Activated B cell treated with CpG ODN at 0.5 μM for 24 hours (primary cell): ENCODE results near the gene PADI3. TPM values are rescaled to one million over a fixed set of nuclear protein-coding genes. Genes with fewer than 3 reads are reported as not detected.

ENCODE experiments used
- ATAC-seq: fragments of 200-7000 bp; cut with Tn5 transposase; one replicate; pipeline ENCODE4 v1.10.0; 2021; ENCODE audit warnings: low read depth, mild to moderate bottlenecking, moderate library complexity
- CTCF ChIA-PET: fragments of 350-600 bp; sonication (Branson Sonifier 250); formaldehyde crosslinking; loops from one replicate; lab custom pipeline; 2021; ENCODE audit warnings: antibody characterized with exemption; lab: Charles Lee
- POLR2A ChIA-PET: fragments of 350-600 bp; sonication (Branson Sonifier 250); formaldehyde crosslinking; loops from one replicate; lab custom pipeline; 2021; ENCODE audit warnings: antibody characterized with exemption; lab: Charles Lee
- DNase-seq: peaks from one replicate; pipeline ENCODE4 v3.0.0; 2022
- H3K27ac Mint-ChIP-seq: one replicate; pipeline ENCODE4 v1.8.0; 2020; ENCODE audit warnings: mixed read lengths
- H3K27me3 Mint-ChIP-seq: one replicate; pipeline ENCODE4 v1.8.0; 2021; ENCODE audit warnings: mixed read lengths
- H3K36me3 Mint-ChIP-seq: one replicate; pipeline ENCODE4 v1.8.0; 2021; ENCODE audit warnings: low read depth, mixed read lengths
- H3K4me1 Mint-ChIP-seq: one replicate; pipeline ENCODE4 v1.8.0; 2021; ENCODE audit warnings: mixed read lengths
- H3K4me3 Mint-ChIP-seq: one replicate; pipeline ENCODE4 v1.8.0; 2020; ENCODE audit warnings: mild to moderate bottlenecking, mixed read lengths
- H3K9me3 Mint-ChIP-seq: one replicate; pipeline ENCODE4 v1.8.0; 2020; ENCODE audit warnings: mixed read lengths
- intact Hi-C: fragments of 100-400 bp; cut with micrococcal nuclease; formaldehyde crosslinking; loops from one replicate; pipeline ENCODE4 v1.15.1; 2024
- total RNA-seq: library from RNA; stranded (reverse); gene quantifications from 2 replicates; pipeline ENCODE4 v1.2.3, GENCODE V29; 2022
- TF ChIP-seq, protein P1 (sequence below): fragments of 200-600 bp; IDR thresholded peaks from one replicate; pipeline ENCODE4 v1.8.0; 2022; ENCODE audit warnings: antibody characterized with exemption, mild to moderate bottlenecking

The PADI3 gene
- total RNA-seq, 1 donor from 2014 or later: not detected

DNA sequence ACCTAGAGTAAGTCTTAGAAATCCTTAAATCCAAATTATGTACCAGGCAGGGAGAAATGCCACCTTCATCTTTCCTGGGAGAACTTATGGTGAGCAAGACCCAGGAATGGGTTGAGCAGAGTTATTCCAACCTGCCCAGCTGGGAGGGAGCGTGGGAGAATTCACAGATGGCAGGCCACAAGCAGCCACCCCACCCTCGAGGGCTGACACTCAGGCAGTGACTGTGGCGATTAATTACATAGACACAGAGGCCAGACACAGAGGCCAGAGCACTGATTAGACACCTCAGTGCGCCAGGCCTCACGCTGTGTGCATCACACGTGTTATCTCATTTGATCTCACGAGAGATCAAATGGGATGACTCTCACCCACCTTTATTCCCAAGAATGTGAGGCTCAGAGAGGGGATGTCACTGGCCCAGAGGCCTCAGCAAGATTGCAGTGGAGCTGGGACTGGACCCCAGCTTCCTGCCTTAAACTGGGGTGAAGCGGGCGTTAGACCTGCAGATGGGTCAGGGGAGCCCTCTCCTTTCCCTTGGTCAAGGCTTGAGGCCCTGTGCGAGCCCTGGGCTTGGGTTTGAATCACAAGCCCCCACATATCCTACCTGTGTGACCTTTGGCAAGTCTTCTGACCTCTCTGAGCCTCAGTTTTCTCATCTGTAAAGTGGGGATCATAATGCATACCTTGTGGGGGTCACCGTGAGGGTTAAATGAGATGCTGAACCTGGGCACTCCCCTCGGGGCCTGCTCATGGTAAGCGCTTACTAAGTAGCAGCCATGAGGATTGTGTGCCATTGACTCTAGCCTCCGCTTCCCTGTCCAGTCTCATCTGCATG is 30.3 kb downstream of the PADI3 start:
- ATAC-seq: no peak

DNA sequence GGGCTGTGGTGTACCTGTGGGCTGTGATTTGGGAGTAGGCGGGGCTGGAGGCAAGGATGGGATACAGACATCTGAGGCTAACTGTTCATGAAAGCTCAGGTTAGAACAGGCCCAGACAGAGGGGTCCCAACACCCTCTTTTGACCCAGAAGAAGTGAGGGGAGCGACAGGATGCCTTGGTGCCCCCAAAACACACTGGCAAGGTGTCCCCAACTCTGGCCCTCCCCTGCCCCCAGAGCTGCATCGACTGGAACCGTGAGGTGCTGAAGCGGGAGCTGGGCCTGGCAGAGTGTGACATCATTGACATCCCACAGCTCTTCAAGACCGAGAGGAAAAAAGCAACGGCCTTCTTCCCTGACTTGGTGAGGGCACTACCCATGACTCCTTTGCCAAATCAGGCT is 31.5 kb downstream of the PADI3 start:
- Mint-ChIP-seq H3K36me3 (no peaks in the 10 kb centered on the region), H3K4me1 (peaks cover 5% of the 10 kb centered on the region)

More for the DNA sequence above, 30.3 kb downstream of the PADI3 start:
- DNase-seq: no peak
- Mint-ChIP-seq H3K9me3 (no peaks in the 10 kb centered on the region), H3K4me1 (peaks cover 5% of the 10 kb centered on the region), H3K36me3 (no peaks in the 10 kb centered on the region), H3K4me3 (no peak overlapping the region), H3K27ac (no peak overlapping the region), H3K27me3 (peaks cover 13% of the 10 kb centered on the region)
- intact Hi-C loops: no loop called here
- ChIA-PET CTCF (no interaction called here), POLR2A (no interaction called here)
- TF ChIP-seq, protein P1, sequence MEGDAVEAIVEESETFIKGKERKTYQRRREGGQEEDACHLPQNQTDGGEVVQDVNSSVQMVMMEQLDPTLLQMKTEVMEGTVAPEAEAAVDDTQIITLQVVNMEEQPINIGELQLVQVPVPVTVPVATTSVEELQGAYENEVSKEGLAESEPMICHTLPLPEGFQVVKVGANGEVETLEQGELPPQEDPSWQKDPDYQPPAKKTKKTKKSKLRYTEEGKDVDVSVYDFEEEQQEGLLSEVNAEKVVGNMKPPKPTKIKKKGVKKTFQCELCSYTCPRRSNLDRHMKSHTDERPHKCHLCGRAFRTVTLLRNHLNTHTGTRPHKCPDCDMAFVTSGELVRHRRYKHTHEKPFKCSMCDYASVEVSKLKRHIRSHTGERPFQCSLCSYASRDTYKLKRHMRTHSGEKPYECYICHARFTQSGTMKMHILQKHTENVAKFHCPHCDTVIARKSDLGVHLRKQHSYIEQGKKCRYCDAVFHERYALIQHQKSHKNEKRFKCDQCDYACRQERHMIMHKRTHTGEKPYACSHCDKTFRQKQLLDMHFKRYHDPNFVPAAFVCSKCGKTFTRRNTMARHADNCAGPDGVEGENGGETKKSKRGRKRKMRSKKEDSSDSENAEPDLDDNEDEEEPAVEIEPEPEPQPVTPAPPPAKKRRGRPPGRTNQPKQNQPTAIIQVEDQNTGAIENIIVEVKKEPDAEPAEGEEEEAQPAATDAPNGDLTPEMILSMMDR: no peak

GRCh38 chr1:17280894-17281293 is 32.0 kb downstream of the PADI3 start:
- H3K9me3 Mint-ChIP-seq: no peaks in the 10 kb centered on the region
- H3K4me1 Mint-ChIP-seq: peaks cover 5% of the 10 kb centered on the region
- DNase-seq (no peak), ATAC-seq (no peak)
- no peak overlapping the region for H3K27ac Mint-ChIP-seq
- peaks cover 8% of the 10 kb centered on the region for H3K27me3 Mint-ChIP-seq
- ChIA-PET CTCF (no interaction called here), POLR2A (no interaction called here)
- H3K4me3 Mint-ChIP-seq: no peak overlapping the region
- TF ChIP-seq, protein P1: no peak
- H3K36me3 Mint-ChIP-seq: no peaks in the 10 kb centered on the region
- intact Hi-C loops: no loop called here

More for the DNA sequence above, 31.5 kb downstream of the PADI3 start:
- intact Hi-C loops: no loop called here
- TF ChIP-seq, protein P1: no peak
- DNase-seq: no peak
- ChIA-PET POLR2A (no interaction called here), CTCF (no interaction called here)
- Mint-ChIP-seq H3K4me3 (no peak overlapping the region), H3K27me3 (peaks cover 8% of the 10 kb centered on the region), H3K9me3 (no peaks in the 10 kb centered on the region), H3K27ac (no peak overlapping the region)
- no peak for ATAC-seq

DNA sequence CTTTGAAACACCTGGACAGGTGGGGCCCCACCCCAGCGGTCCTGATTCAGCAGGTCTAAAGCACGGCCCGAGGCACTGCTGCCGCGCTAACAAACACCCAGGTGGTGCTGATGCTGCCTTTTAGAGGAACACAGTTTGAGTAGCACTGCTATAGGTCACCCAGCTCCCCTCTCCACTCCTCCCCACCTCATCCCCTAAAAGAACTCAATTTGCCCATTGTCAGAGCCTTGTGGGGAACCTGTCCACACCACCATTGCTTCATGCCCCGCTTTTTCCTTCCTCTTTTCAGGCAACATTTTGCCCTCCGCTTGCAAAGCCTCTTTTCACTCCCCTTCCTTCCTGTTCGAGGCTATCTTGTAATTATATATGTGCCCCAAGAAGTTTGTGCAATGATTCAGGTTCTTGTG is 32.9 kb downstream of the PADI3 start:
- DNase-seq: no peak
- Mint-ChIP-seq H3K4me3 (no peak overlapping the region), H3K36me3 (no peaks in the 10 kb centered on the region), H3K9me3 (no peaks in the 10 kb centered on the region), H3K4me1 (peaks cover 5% of the 10 kb centered on the region), H3K27ac (no peak overlapping the region), H3K27me3 (peaks cover 8% of the 10 kb centered on the region)
- no peak for ATAC-seq
- POLR2A ChIA-PET: no interaction called here
- TF ChIP-seq, protein P1: no peak
- CTCF ChIA-PET: no interaction called here
- intact Hi-C loops: no loop called here

GRCh38 chr1:17282836-17283235 is 33.9 kb downstream of the PADI3 start:
- no peak overlapping the region for H3K27ac Mint-ChIP-seq
- ChIA-PET CTCF (no interaction called here), POLR2A (no interaction called here)
- no peaks in the 10 kb centered on the region for H3K36me3 Mint-ChIP-seq
- DNase-seq (no peak), ATAC-seq (no peak)
- H3K4me3 Mint-ChIP-seq: no peak overlapping the region
- TF ChIP-seq, protein P1: no peak
- H3K27me3 Mint-ChIP-seq: peaks cover 8% of the 10 kb centered on the region
- H3K9me3 Mint-ChIP-seq: no peaks in the 10 kb centered on the region
- intact Hi-C loops: no loop called here
- H3K4me1 Mint-ChIP-seq: peaks cover 5% of the 10 kb centered on the region
